GM15510 (cell line): ENCODE measurements around the gene UBE2G2.
A peak's percentile ranks its signal among the peaks of the same experiment; 100 is the strongest.

Source experiments
- POLR2A ChIP-seq: IDR thresholded peaks from 3 replicates; pipeline ENCODE4 v1.6.1; 2011; ENCODE audit warnings: borderline replicate concordance; ENCODE audit not compliant: insufficient read length; ENCODE audit errors: extremely low read depth

Gene UBE2G2

GRCh38 chr21:44801468-44802395, at the start of gene UBE2G2:
Gene UBE2G2 (minus strand): TSS chr21:44801820. CDS start chr21:44801748, 72 bp downstream.
- TF ChIP-seq POLR2A: peak; percentile 93

GRCh38 chr21:44850905-44851657, 49.5 kb upstream of the UBE2G2 start:
- no peak for TF ChIP-seq POLR2A

GRCh38 chr21:44850208-44850800, 48.7 kb upstream of the UBE2G2 start:
- no peak for TF ChIP-seq POLR2A

GRCh38 chr21:44849616-44850130, 48.1 kb upstream of the UBE2G2 start:
- no peak for TF ChIP-seq POLR2A

GRCh38 chr21:44848821-44849521, 47.4 kb upstream of the UBE2G2 start:
- TF ChIP-seq POLR2A: no peak

- TF ChIP-seq POLR2A: no peak
Observed at GRCh38 chr21:44847261-44848056, 45.8 kb upstream of the UBE2G2 start.

GRCh38 chr21:44846485-44847260, 45.1 kb upstream of the UBE2G2 start:
- TF ChIP-seq POLR2A: no peak

- TF ChIP-seq POLR2A: no peak
Observed at GRCh38 chr21:44846224-44846484, 44.5 kb upstream of the UBE2G2 start.

GRCh38 chr21:44845418-44846223, 44.0 kb upstream of the UBE2G2 start:
- no peak for TF ChIP-seq POLR2A

GRCh38 chr21:44844256-44844655, 42.6 kb upstream of the UBE2G2 start:
- TF ChIP-seq POLR2A: no peak

GRCh38 chr21:44842721-44843445, 41.3 kb upstream of the UBE2G2 start:
- no peak for TF ChIP-seq POLR2A

- TF ChIP-seq POLR2A: no peak
Observed at GRCh38 chr21:44842087-44842486, 40.5 kb upstream of the UBE2G2 start.

- no peak for TF ChIP-seq POLR2A
Observed at GRCh38 chr21:44840771-44841170, 39.2 kb upstream of the UBE2G2 start.
